ENCODE data around the gene WDR87. TPM values are rescaled to one million over a fixed set of nuclear protein-coding genes. Genes with fewer than 3 reads are reported as not detected.

The WDR87 gene
- total and polyA plus RNA-seq, 8 donors: 0.02 to 0.04 TPM; not detected in 6

DNA sequence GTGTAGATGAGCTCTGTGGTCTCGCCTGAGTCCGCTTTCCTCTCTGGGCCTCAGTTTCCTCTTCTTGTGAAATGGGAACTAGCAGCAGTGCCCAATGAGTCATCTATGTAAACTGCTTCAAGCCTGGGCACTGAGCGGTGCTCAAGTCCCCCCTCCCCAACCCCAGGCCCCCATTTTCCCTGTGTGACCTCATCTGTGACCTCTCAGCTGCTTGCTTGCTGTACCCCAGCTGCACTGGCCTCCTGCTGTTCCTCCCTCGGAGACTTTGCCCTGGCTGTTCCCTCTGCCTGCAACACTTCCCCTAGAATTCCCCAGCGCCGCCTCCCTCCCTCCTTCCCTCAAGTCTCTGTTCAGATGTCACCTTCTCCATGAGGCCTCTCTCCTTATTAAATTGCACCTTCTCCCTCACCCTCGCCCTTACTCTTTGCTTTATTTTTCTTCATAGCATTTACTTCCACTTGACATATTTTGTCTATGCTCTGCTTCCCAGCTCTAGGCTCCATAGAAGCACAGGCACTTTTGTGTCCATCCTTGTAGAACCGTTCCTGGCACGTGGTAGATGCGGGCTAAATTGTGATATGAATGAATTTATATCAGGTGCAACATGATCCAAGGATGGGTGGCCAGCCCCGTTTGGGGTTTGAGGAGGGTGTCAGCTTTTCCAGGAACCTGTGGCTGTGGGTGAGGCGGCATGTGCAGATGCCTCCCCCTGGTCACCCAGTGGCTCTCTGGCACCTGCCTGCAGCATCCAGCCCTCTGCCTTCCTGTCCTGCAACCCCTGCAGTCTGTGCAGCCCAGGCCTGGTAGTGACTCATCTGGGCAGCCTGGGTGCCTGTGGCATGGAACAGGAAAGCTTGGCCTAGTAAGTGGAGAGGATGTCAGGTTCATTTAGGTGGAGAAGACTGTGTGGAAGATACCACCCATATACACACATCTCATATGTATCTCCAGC is 26.9 kb upstream of the WDR87 start:
- H3K9me3 ChIP-seq: no peaks in the 10 kb centered on the region
- intact Hi-C loops (cut with DNase I): no loop called here
- peak; percentile 16 to 61 (median 38) for DNase-seq
- ATAC-seq: peak in 2 of 4 donors; percentile 15 to 33
- H3K4me3 ChIP-seq: peak overlapping the region in 3 of 4 donors; percentile 2 to 45 (median 29)
- 47 to 50% methylated on average over 12 of the region's 12 CpGs for WGBS, 2 donors
- H3K36me3 ChIP-seq: no peaks in the 10 kb centered on the region
- peak overlapping the region; percentile 64 to 92 (median 84) for H3K27ac ChIP-seq
- FAIRE-seq: no peak
- TF ChIP-seq, protein P1, sequence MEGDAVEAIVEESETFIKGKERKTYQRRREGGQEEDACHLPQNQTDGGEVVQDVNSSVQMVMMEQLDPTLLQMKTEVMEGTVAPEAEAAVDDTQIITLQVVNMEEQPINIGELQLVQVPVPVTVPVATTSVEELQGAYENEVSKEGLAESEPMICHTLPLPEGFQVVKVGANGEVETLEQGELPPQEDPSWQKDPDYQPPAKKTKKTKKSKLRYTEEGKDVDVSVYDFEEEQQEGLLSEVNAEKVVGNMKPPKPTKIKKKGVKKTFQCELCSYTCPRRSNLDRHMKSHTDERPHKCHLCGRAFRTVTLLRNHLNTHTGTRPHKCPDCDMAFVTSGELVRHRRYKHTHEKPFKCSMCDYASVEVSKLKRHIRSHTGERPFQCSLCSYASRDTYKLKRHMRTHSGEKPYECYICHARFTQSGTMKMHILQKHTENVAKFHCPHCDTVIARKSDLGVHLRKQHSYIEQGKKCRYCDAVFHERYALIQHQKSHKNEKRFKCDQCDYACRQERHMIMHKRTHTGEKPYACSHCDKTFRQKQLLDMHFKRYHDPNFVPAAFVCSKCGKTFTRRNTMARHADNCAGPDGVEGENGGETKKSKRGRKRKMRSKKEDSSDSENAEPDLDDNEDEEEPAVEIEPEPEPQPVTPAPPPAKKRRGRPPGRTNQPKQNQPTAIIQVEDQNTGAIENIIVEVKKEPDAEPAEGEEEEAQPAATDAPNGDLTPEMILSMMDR (IDR thresholded peaks at IDR 0.05): no peak
- H3K4me1 ChIP-seq: peaks cover 7 to 40% (median 23%) of the 10 kb centered on the region in 3 donors
- no peaks in the 10 kb centered on the region for H3K27me3 ChIP-seq

DNA sequence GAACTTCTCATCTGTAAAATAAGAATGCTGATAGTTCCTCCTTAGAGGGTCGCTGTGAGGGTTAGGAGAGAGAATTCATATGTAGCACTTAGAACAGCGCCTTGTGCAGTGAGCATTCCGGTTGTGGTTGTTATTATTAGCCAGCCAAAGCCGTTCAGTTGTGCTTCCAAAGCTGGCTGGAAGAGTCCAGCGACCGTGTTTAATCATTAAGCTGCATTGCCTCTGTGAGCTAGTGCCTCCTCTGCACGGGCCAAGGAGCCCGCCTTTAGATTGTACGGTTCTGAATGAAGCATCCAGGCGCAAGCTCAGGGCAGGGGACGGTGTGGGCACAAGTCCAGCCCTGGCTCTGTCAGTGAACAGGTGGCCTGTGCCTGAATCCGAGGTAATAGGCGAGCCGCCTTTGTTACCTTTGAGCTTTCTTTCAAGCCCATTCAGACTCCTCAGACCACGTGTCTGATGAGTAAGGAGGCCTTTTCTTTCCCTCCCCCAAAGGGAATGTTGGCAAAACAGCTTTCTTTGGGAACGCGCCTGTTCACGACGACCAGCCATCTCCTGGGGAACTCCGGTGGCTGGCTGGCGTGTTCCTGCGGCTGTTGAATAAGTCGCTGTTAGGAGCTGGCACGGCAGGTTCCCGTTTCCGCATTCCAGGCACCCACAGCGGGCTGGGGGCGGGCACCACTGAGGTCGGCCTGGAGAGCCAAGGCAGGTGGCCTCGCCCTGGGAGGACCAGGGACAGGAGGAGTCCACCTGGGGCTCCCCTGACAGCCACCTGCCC is 25.7 kb upstream of the WDR87 start:
- DNase-seq (peak; percentile 83 to 94 (median 88)), FAIRE-seq (no peak), ATAC-seq (peak; percentile 82 to 88 (median 86))
- TF ChIP-seq, protein P1 (IDR thresholded peaks at IDR 0.05): no peak
- no peaks in the 10 kb centered on the region for H3K27me3 ChIP-seq
- H3K27ac ChIP-seq: peak overlapping the region; percentile 64 to 92 (median 84)
- WGBS, 2 donors: 5 to 6% methylated on average over 30 of the region's 30 CpGs
- intact Hi-C loops (cut with DNase I): no loop called here
- H3K36me3 ChIP-seq: no peaks in the 10 kb centered on the region
- H3K9me3 ChIP-seq: no peaks in the 10 kb centered on the region
- peaks cover 7 to 39% (median 18%) of the 10 kb centered on the region in 3 donors for H3K4me1 ChIP-seq
- H3K4me3 ChIP-seq: peak overlapping the region in 3 of 4 donors; percentile 2 to 45 (median 29)

DNA sequence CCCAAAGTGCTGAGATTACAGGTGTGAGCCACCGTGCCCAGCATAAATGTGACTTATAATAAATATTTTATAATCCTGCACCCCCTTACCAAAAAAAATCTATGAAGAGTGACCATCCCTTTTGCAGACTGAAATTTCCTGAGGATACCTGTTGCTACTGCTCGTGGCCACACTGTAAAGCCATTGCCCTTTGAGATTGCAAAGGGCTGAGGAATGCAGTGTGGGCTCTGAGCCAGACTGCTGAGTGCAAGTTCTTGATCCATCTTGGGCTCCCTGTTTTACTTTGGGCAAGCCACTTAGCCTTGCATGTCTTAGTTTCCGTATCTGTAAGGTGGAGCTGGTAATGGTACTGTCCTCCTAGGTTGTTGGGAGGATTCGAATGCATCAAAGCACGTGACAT is 24.0 kb upstream of the WDR87 start:
- TF ChIP-seq, protein P1 (IDR thresholded peaks at IDR 0.05): no peak
- DNase-seq (peak in 1 of 6 donors; percentile 34), ATAC-seq (no peak), FAIRE-seq (no peak)
- Histone ChIP-seq H3K4me3 (no peak overlapping the region), H3K4me1 (peaks cover 3 to 26% (median 10%) of the 10 kb centered on the region in 3 donors), H3K27me3 (no peaks in the 10 kb centered on the region), H3K27ac (peak overlapping the region in 2 of 4 donors; percentile 88 to 92), H3K9me3 (no peaks in the 10 kb centered on the region), H3K36me3 (no peaks in the 10 kb centered on the region)
- WGBS, 2 donors: 84 to 85% methylated on average over 5 of the region's 5 CpGs
- intact Hi-C loops (cut with DNase I): no loop called here

DNA sequence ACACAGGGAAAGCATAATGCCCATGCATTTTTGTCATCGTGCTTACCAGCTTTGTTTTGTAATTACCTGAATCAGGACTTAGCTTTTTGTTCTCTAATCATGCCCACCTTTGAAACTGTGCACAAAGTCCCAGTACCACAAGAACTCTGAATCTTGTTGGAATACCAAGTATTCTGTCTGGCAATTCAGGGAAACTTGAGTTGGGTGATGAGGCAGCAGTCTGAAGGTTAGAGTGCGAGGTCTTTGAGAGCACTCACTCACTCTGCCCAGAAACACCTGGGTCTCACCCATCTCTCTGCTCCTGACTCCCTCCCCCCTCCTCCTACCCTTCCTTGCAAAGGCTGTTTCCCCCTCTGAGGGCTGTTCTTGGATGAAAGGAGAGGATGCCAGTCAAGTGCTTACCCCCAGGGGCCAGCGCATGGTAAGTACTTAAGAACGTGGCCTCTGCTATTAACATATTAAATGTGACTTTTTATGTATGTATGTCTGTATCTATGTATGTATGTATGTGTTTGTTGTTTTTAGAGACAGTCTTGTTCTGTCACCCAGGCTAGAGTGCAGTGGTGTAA is 23.0 kb upstream of the WDR87 start:
- no peak overlapping the region for H3K27ac ChIP-seq
- TF ChIP-seq, protein P1 (IDR thresholded peaks at IDR 0.05): no peak
- WGBS, 2 donors: 83 to 91% methylated on average over 4 of the region's 4 CpGs
- peaks cover 3 to 23% (median 7%) of the 10 kb centered on the region in 3 donors for H3K4me1 ChIP-seq
- intact Hi-C loops (cut with DNase I): no loop called here
- no peaks in the 10 kb centered on the region for H3K9me3 ChIP-seq
- no peak for FAIRE-seq
- no peaks in the 10 kb centered on the region for H3K27me3 ChIP-seq
- DNase-seq: no peak
- H3K4me3 ChIP-seq: no peak overlapping the region
- no peak for ATAC-seq
- H3K36me3 ChIP-seq: no peaks in the 10 kb centered on the region
